ENCODE measurements around the gene MTREX.

GRCh38 chr5:55344392-55344992, 36.7 kb downstream of the MTREX start:
- TF ChIP-seq CTCF (conservative IDR thresholded peaks at IDR 0.05), result peak; percentile 98
- no peak for TF ChIP-seq ZFX (IDR thresholded peaks at IDR 0.05)

Measured in C4-2B (cell line).